PFSK-1 (cell line): ENCODE results near the gene VWA5A.

Experiments
- FOXP2 ChIP-seq: optimal IDR thresholded peaks from 2 replicates; pipeline ENCODE3; 2011; ENCODE audit warnings: borderline replicate concordance, control low read depth, inconsistent platforms; ENCODE audit not compliant: insufficient read depth; ENCODE audit errors: extremely low read length, extremely low read depth
- POLR2AphosphoS5 ChIP-seq: IDR thresholded peaks from 2 replicates; pipeline ENCODE4 v1.6.1; 2012; ENCODE audit warnings: low read depth, mild to moderate bottlenecking, control low read depth, low read length, moderate library complexity
- SIN3A ChIP-seq: IDR thresholded peaks from 2 replicates; pipeline ENCODE4 v1.6.1; 2012; ENCODE audit warnings: mild to moderate bottlenecking, low read length, moderate library complexity, borderline replicate concordance; ENCODE audit not compliant: insufficient read depth
- TAF1 ChIP-seq: IDR thresholded peaks from 2 replicates; pipeline ENCODE4 v1.6.1; 2012; ENCODE audit warnings: low read length, control low read depth, borderline replicate concordance; ENCODE audit not compliant: insufficient read depth
- TF ChIP-seq, protein P1 (sequence below), 2 experiments: IDR thresholded peaks; 2 replicates each; pipeline versions ENCODE4 v1.6.1 to v1.8.0; 2011 to 2012; ENCODE audit warnings: low read depth in 2 of 2, low read length in 2 of 2, control low read depth in 1 of 2, inconsistent platforms in 1 of 2, mild to moderate bottlenecking in 1 of 2, moderate library complexity in 1 of 2; ENCODE audit not compliant: insufficient read depth in 1 of 2

Gene VWA5A

GRCh38 chr11:124094731-124095130 is 20.5 kb upstream of the VWA5A start:
- no peak for TF ChIP-seq SIN3A
- no peak for TF ChIP-seq TAF1
- TF ChIP-seq POLR2AphosphoS5: no peak
- TF ChIP-seq FOXP2: no peak
- TF ChIP-seq, protein P1, sequence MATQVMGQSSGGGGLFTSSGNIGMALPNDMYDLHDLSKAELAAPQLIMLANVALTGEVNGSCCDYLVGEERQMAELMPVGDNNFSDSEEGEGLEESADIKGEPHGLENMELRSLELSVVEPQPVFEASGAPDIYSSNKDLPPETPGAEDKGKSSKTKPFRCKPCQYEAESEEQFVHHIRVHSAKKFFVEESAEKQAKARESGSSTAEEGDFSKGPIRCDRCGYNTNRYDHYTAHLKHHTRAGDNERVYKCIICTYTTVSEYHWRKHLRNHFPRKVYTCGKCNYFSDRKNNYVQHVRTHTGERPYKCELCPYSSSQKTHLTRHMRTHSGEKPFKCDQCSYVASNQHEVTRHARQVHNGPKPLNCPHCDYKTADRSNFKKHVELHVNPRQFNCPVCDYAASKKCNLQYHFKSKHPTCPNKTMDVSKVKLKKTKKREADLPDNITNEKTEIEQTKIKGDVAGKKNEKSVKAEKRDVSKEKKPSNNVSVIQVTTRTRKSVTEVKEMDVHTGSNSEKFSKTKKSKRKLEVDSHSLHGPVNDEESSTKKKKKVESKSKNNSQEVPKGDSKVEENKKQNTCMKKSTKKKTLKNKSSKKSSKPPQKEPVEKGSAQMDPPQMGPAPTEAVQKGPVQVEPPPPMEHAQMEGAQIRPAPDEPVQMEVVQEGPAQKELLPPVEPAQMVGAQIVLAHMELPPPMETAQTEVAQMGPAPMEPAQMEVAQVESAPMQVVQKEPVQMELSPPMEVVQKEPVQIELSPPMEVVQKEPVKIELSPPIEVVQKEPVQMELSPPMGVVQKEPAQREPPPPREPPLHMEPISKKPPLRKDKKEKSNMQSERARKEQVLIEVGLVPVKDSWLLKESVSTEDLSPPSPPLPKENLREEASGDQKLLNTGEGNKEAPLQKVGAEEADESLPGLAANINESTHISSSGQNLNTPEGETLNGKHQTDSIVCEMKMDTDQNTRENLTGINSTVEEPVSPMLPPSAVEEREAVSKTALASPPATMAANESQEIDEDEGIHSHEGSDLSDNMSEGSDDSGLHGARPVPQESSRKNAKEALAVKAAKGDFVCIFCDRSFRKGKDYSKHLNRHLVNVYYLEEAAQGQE (IDR thresholded peaks at IDR 0.05; ENCODE audit: insufficient read depth in 1 of 2, low read depth in 2 of 2, low read length in 2 of 2): no peak

GRCh38 chr11:124096364-124096763 is 18.9 kb upstream of the VWA5A start:
- TF ChIP-seq SIN3A: no peak
- TF ChIP-seq FOXP2: no peak
- TF ChIP-seq TAF1: no peak
- TF ChIP-seq POLR2AphosphoS5: no peak
- TF ChIP-seq, protein P1 (IDR thresholded peaks at IDR 0.05; ENCODE audit: insufficient read depth in 1 of 2, low read depth in 2 of 2, low read length in 2 of 2): no peak

GRCh38 chr11:124098141-124098540 is 17.1 kb upstream of the VWA5A start:
- TF ChIP-seq SIN3A (no peak), FOXP2 (no peak), POLR2AphosphoS5 (no peak), TAF1 (no peak)
- TF ChIP-seq, protein P1 (IDR thresholded peaks at IDR 0.05; ENCODE audit: insufficient read depth in 1 of 2, low read depth in 2 of 2, low read length in 2 of 2): no peak

DNA sequence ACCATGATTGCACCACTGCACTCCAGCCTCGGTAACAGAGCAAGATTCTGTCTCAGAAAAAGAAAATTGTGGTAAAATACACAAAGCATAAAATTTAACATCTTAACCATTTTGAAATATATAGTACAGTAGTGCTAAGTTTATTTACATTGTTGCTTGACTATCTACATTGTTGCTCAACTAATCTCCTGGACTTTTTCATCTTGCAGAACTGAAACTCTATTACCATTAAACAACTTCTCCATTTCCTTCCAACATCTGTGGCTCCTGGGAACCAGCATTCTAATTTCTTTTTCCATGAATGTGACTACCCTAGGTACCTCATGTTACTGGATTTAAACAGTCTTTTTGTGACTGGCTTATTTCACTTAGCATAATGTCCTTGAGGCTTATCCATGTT is 13.5 kb upstream of the VWA5A start:
- TF ChIP-seq POLR2AphosphoS5 (no peak), TAF1 (no peak), SIN3A (no peak), FOXP2 (no peak)
- TF ChIP-seq, protein P1 (IDR thresholded peaks at IDR 0.05; ENCODE audit: insufficient read depth in 1 of 2, low read depth in 2 of 2, low read length in 2 of 2): no peak

GRCh38 chr11:124108156-124108555 is 7.1 kb upstream of the VWA5A start:
- no peak for TF ChIP-seq SIN3A
- TF ChIP-seq, protein P1 (IDR thresholded peaks at IDR 0.05; ENCODE audit: insufficient read depth in 1 of 2, low read depth in 2 of 2, low read length in 2 of 2): no peak
- no peak for TF ChIP-seq TAF1
- no peak for TF ChIP-seq FOXP2
- no peak for TF ChIP-seq POLR2AphosphoS5
